Measurements from ENCODE around the gene DISC1.

DNA sequence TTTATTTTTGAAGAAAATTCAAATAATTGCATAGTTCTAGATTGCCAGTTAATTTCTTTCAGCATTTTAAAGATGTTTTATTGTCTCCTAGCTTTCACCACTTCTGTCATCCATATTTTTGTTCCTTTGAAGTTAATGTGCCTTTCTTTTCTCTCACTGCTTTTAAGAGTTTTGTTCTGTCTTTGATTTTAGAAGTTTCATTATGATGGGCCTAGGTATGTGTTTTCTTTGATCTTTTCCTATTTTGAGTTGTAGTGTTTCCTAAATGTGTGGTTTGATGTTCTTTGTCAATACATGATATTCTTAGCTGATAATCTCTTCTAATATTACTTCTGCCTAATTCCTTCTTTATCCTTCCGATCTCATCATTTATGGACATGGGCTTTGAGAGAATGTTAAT lies 378.7 kb downstream of the DISC1 start:
- TF ChIP-seq CTCF (IDR thresholded peaks at IDR 0.05; ENCODE audit: insufficient read depth, low read length) (no peak), POLR2AphosphoS5 (IDR thresholded peaks at IDR 0.05; ENCODE audit: low read depth) (no peak)

Data from HL-60 (cell line).